WTC11 (cell line): ENCODE results near the gene AP1S1. TPM values are rescaled to one million over a fixed set of nuclear protein-coding genes. Genes with fewer than 3 reads are reported as not detected.

ENCODE experiments used
- ATAC-seq: fragments of 200-7000 bp; cut with Tn5 transposase; 2 replicates; pipeline ENCODE4 v1.10.0; 2021; ENCODE audit warnings: mild to moderate bottlenecking, moderate library complexity
- CTCF ChIA-PET: fragments of 300-600 bp; sonication (Branson Sonifier 250); formaldehyde crosslinking; loops from one replicate; lab custom pipeline; 2021; ENCODE audit warnings: antibody characterized with exemption; lab: Charles Lee
- POLR2A ChIA-PET: fragments of 350-600 bp; sonication (Branson Sonifier 250); formaldehyde crosslinking; loops from one replicate; lab custom pipeline; 2021; ENCODE audit warnings: antibody characterized with exemption; lab: Charles Lee
- DNase-seq: peaks from one replicate; pipeline ENCODE4 v3.0.0; 2021; ENCODE audit warnings: low spot score
- H3K27ac Mint-ChIP-seq: 2 replicates; pipeline ENCODE4 v1.8.0; 2021; ENCODE audit warnings: mixed read lengths
- H3K27me3 Mint-ChIP-seq: 2 replicates; pipeline ENCODE4 v1.8.0; 2021; ENCODE audit warnings: low read depth, mild to moderate bottlenecking, moderate library complexity, mixed read lengths
- H3K36me3 Mint-ChIP-seq: 2 replicates; pipeline ENCODE4 v1.8.0; 2021; ENCODE audit warnings: mixed read lengths
- H3K4me1 Mint-ChIP-seq: 2 replicates; pipeline ENCODE4 v1.8.0; 2022; ENCODE audit warnings: mixed read lengths
- H3K4me3 Mint-ChIP-seq: 2 replicates; pipeline ENCODE4 v1.8.0; 2021; ENCODE audit warnings: mild to moderate bottlenecking, moderate library complexity, mixed read lengths
- H3K9me3 Mint-ChIP-seq: 2 replicates; pipeline ENCODE4 v1.8.0; 2021; ENCODE audit warnings: mixed read lengths
- NFE2L1 ChIP-seq: sonication (generic); formaldehyde crosslinking; IDR thresholded peaks from 2 replicates; pipeline ENCODE4 v1.8.1; 2023; ENCODE audit warnings: missing genetic modification reagents
- ZNF416 ChIP-seq: fragments of 250-450 bp; sonication (Bioruptor Pico); IDR thresholded peaks from 2 replicates; pipeline ENCODE4 v1.9.0; 2021; ENCODE audit warnings: mild to moderate bottlenecking, inconsistent platforms
- microRNA-seq: library from miRNA; unstranded; fragments of <30 nt; microRNA quantifications from one replicate; pipeline ENCODE4 v1.2.0, GENCODE V29; 2022; ENCODE audit warnings: borderline number of aligned reads
- total RNA-seq: library from RNA; stranded (reverse); gene quantifications from 3 replicates; pipeline ENCODE4 v1.2.3, GENCODE V29; 2021
- TF ChIP-seq, protein P1 (sequence below): sonication (generic); formaldehyde crosslinking; conservative IDR thresholded peaks from 2 replicates; pipeline ENCODE4 v1.8.1; 2022; ENCODE audit warnings: mild to moderate bottlenecking, missing genetic modification reagents
- TF ChIP-seq, protein P2 (sequence below): sonication (generic); formaldehyde crosslinking; IDR thresholded peaks from 2 replicates; pipeline ENCODE4 v1.8.1; 2023; ENCODE audit warnings: mild to moderate bottlenecking, missing genetic modification reagents, borderline replicate concordance

Gene AP1S1
- total RNA-seq, 1 experiment from 2014 or later: 60.7 TPM

DNA sequence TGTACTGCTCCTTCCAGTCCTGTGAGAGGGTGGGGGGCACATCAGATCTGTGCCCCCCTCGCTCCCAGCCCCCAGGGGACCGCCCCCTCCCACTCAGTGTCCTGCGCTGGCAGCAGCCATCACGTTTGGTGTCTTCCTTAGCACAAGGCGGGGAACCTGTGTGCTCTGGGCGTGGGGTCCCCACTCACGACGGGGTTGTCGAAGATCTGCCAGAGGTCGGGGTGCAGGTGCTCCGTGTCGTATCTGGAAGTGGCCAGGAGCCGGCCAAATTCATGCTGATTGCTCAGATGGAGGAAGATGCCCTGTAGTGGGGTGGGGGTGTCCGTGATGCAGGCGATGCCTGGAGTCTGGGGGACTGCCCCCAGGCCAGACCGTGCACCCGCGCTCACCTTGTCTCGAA lies 55.9 kb downstream of the AP1S1 start:
- ChIA-PET POLR2A (no interaction called here), CTCF (interaction anchor here (0.7 to 3.7 kb wide), 2 partner anchors 17 to 73 kb away, joined by 4 to 16 read pairs; no protein-coding TSS in a partner anchor)
- Mint-ChIP-seq H3K27ac (no peak overlapping the region), H3K9me3 (no peaks in the 10 kb centered on the region), H3K4me1 (no peaks in the 10 kb centered on the region), H3K4me3 (no peak overlapping the region), H3K27me3 (no peaks in the 10 kb centered on the region), H3K36me3 (peaks cover 3% of the 10 kb centered on the region; the same call in 1 of the 2 replicates)
- TF ChIP-seq, protein P1, sequence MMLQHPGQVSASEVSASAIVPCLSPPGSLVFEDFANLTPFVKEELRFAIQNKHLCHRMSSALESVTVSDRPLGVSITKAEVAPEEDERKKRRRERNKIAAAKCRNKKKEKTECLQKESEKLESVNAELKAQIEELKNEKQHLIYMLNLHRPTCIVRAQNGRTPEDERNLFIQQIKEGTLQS (CRISPR knock-in tag): no peak
- TF ChIP-seq NFE2L1 (CRISPR knock-in tag) (no peak), ZNF416 (CRISPR knock-in tag) (no peak)
- TF ChIP-seq, protein P2, sequence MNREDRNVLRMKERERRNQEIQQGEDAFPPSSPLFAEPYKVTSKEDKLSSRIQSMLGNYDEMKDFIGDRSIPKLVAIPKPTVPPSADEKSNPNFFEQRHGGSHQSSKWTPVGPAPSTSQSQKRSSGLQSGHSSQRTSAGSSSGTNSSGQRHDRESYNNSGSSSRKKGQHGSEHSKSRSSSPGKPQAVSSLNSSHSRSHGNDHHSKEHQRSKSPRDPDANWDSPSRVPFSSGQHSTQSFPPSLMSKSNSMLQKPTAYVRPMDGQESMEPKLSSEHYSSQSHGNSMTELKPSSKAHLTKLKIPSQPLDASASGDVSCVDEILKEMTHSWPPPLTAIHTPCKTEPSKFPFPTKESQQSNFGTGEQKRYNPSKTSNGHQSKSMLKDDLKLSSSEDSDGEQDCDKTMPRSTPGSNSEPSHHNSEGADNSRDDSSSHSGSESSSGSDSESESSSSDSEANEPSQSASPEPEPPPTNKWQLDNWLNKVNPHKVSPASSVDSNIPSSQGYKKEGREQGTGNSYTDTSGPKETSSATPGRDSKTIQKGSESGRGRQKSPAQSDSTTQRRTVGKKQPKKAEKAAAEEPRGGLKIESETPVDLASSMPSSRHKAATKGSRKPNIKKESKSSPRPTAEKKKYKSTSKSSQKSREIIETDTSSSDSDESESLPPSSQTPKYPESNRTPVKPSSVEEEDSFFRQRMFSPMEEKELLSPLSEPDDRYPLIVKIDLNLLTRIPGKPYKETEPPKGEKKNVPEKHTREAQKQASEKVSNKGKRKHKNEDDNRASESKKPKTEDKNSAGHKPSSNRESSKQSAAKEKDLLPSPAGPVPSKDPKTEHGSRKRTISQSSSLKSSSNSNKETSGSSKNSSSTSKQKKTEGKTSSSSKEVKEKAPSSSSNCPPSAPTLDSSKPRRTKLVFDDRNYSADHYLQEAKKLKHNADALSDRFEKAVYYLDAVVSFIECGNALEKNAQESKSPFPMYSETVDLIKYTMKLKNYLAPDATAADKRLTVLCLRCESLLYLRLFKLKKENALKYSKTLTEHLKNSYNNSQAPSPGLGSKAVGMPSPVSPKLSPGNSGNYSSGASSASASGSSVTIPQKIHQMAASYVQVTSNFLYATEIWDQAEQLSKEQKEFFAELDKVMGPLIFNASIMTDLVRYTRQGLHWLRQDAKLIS: no peak
- no peak for ATAC-seq
- no peak for DNase-seq

Small RNA genes within 50 kb of the gene (microRNA-seq; reads per million reads assigned to microRNA genes)
- not detected for gene MIR4653

Other genes starting within 250 kb of the AP1S1 start
- gene MUC3A, start 204.9 kb upstream of the AP1S1 start, total RNA-seq: 50.6 to 74.8 TPM (median 67.2 TPM) in 3 replicates
- 5.7 to 6.5 TPM (median 5.8 TPM) in 3 replicates for gene MUC12, start 184.9 kb upstream of the AP1S1 start, total RNA-seq
- gene MUC17, start 134.4 kb upstream of the AP1S1 start, total RNA-seq: not detected in 3 replicates
- gene TRIM56, start 69.0 kb upstream of the AP1S1 start, total RNA-seq: 23.1 to 24.2 TPM (median 23.4 TPM) in 3 replicates
- gene SERPINE1, start 27.4 kb upstream of the AP1S1 start, total RNA-seq: 1.1 to 2.6 TPM (median 2.2 TPM) in 3 replicates
- 5.2 to 6.4 TPM (median 5.6 TPM) in 3 replicates for gene VGF, start 11.1 kb downstream of the AP1S1 start, total RNA-seq
- 0.32 to 0.62 TPM (median 0.39 TPM) in 3 replicates for gene NAT16, start 25.8 kb downstream of the AP1S1 start, total RNA-seq
- 0.81 to 0.92 TPM (median 0.82 TPM) in 3 replicates for gene MOGAT3, start 46.6 kb downstream of the AP1S1 start, total RNA-seq
- 45.3 to 48.3 TPM (median 48.1 TPM) in 3 replicates for gene PLOD3, start 63.1 kb downstream of the AP1S1 start, total RNA-seq
- gene ZNHIT1, start 63.7 kb downstream of the AP1S1 start, total RNA-seq: 61.9 to 63.9 TPM (median 62.8 TPM) in 3 replicates
- gene CLDN15, start 83.3 kb downstream of the AP1S1 start, total RNA-seq: 5.9 to 6.9 TPM (median 6.5 TPM) in 3 replicates
- gene FIS1, start 90.6 kb downstream of the AP1S1 start, total RNA-seq: 121 to 123 TPM (median 122 TPM) in 3 replicates
- gene IFT22, start 167.3 kb downstream of the AP1S1 start, total RNA-seq: 13.7 to 16.6 TPM (median 15.5 TPM) in 3 replicates
- 64.4 to 70.9 TPM (median 67.0 TPM) in 3 replicates for gene COL26A1, start 208.4 kb downstream of the AP1S1 start, total RNA-seq